Measurements from ENCODE around the gene S100A5. TPM values are rescaled to one million over a fixed set of nuclear protein-coding genes. Genes with fewer than 3 reads are reported as not detected.
"Not testable (repeated sequence)": the region's sequence is repeated elsewhere in the genome, so short reads cannot be mapped to it uniquely, and the experiment has no call there.

Gene S100A5, protein sequence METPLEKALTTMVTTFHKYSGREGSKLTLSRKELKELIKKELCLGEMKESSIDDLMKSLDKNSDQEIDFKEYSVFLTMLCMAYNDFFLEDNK
- not detected for total RNA-seq

DNA sequence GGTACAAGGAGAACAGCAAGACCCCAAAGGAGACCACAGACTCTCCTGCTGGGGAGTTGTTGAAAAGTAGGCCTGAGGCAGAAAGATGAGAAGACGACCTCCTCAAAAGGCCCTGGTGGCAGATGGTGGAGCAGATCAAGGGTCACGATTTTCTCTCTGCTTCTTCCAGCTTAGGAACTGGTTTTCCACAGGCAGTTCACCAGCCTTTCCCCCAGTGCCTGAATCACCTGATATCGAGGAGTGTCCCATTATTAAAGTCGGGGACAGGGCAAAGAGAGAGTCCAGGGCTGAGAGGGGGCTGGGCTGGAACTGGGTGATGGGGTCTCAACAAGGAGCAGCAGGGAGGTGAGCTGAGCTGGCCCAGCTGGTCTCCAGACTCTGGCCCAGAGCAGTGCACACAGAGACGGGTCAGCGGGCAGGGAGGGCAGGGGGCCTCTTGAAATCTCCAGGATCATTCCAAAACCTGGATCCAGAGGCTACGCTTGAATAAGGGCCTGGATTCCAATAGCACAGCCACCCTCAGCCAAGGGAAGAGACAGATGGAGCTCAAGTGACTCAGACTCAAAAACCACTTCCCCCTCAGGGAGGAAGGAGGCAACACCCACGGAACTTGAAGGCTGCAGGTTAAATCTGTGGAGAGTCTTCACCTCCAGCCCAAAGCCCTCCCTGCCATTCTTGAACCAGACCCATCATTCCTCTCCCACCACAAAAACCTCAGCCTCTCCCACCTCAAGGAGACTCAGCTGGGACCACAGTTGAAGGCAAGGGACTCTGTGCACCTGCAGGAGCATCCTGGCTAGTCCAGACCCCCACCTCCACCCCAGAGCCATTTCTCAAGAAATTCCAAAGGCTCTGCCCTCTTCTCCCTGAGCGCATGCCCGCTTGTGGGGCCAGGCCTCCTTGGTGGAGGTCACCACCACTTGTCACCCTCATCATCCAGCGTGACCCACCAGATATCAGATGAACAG is at the start of gene S100A5:
Gene S100A5, minus strand, starts transcription at position 541 of the 968 bp plus-strand sequence. CDS start 743 bp downstream, outside the sequence.
- no peak for ATAC-seq
- no peaks in the 10 kb centered on the region for H3K27me3 ChIP-seq
- TF ChIP-seq POLR2AphosphoS5 (IDR thresholded peaks at IDR 0.05): no peak
- TF ChIP-seq, protein P1, sequence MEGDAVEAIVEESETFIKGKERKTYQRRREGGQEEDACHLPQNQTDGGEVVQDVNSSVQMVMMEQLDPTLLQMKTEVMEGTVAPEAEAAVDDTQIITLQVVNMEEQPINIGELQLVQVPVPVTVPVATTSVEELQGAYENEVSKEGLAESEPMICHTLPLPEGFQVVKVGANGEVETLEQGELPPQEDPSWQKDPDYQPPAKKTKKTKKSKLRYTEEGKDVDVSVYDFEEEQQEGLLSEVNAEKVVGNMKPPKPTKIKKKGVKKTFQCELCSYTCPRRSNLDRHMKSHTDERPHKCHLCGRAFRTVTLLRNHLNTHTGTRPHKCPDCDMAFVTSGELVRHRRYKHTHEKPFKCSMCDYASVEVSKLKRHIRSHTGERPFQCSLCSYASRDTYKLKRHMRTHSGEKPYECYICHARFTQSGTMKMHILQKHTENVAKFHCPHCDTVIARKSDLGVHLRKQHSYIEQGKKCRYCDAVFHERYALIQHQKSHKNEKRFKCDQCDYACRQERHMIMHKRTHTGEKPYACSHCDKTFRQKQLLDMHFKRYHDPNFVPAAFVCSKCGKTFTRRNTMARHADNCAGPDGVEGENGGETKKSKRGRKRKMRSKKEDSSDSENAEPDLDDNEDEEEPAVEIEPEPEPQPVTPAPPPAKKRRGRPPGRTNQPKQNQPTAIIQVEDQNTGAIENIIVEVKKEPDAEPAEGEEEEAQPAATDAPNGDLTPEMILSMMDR (IDR thresholded peaks at IDR 0.05): no peak
- TF ChIP-seq EP300 (IDR thresholded peaks at IDR 0.05): no peak
- no peak for TF ChIP-seq POLR2A (IDR thresholded peaks at IDR 0.05)
- H3K9me3 ChIP-seq: no peaks in the 10 kb centered on the region
- H3K27ac ChIP-seq: peak within 1 kb of the TSS in 3 of 4 donors; percentile 48 to 90 (median 82)
- no peaks in the 10 kb centered on the region for H3K36me3 ChIP-seq
- no peak within 1 kb of the TSS for H3K4me3 ChIP-seq
- peaks cover 5 to 55% (median 34%) of the 10 kb centered on the region in 3 donors for H3K4me1 ChIP-seq
- 80 to 88% methylated on average over 1 to 4 of the region's 11 CpGs for WGBS, 2 donors (ENCODE audit: low coverage in 1 of 2)

- Histone ChIP-seq H3K27me3 (no peaks in the 10 kb centered on the region), H3K4me1 (no peaks in the 10 kb centered on the region), H3K36me3 (no peaks in the 10 kb centered on the region), H3K9me3 (no peaks in the 10 kb centered on the region), H3K4me3 (no peak overlapping the region), H3K27ac (no peak overlapping the region)
- TF ChIP-seq EP300 (IDR thresholded peaks at IDR 0.05) (no peak), POLR2AphosphoS5 (IDR thresholded peaks at IDR 0.05) (no peak), POLR2A (IDR thresholded peaks at IDR 0.05) (no peak)
- TF ChIP-seq, protein P1 (IDR thresholded peaks at IDR 0.05): no peak
- WGBS, 2 donors (ENCODE audit: low coverage in 1 of 2): 80 to 86% methylated on average over 2 of the region's 2 CpGs
- no peak for ATAC-seq
These were observed 47.7 kb upstream of the S100A5 start for GRCh38 chr1:153588482-153588881.

DNA sequence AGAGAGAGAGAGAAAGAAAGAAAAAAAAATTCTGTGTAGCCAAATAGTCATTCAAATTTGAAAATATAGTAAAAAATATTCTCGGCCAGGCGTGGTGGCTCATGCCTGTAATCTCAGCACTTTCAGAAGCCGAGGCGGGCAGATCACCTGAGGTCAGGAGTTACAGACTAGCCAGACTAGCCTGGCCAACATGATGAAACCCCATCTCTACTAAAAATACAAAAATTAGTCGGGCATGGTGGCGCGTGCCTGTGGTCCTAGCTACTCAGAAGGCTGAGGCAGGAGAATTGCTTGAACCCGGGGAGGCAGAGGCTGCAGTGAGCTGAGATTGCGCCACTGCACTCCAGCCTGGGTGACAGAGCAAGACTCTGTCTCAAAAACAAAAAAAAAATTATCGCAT is 47.3 kb upstream of the S100A5 start:
- H3K27ac ChIP-seq, H3K36me3 ChIP-seq, ATAC-seq, H3K27me3 ChIP-seq, H3K4me1 ChIP-seq, H3K9me3 ChIP-seq, H3K4me3 ChIP-seq: not testable (repeated sequence)
- 86 to 89% methylated on average over 5 to 10 of the region's 10 CpGs for WGBS, 2 donors (ENCODE audit: low coverage in 1 of 2)

DNA sequence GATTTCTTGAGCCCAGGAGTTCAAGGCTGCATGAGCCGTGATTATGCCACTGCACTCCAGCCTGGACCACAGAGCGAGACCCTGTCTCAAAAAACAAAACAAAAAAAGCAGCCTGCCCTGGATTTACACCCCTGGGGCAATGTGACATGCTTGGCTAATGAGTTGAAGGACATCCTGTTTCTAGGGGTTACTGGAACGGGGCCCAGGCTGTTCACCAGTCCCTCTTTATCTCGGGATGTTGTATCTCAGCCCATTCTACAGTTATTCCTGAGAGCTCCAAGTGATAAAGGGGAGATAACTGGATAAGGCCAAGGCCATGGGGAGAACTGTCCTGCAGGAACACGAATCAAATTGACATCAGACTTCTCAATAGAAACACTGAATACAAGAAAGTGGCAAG is 46.6 kb upstream of the S100A5 start:
- no peaks in the 10 kb centered on the region for H3K4me1 ChIP-seq
- no peaks in the 10 kb centered on the region for H3K9me3 ChIP-seq
- H3K4me3 ChIP-seq: no peak overlapping the region
- no peak overlapping the region for H3K27ac ChIP-seq
- no peak for ATAC-seq
- H3K36me3 ChIP-seq: no peaks in the 10 kb centered on the region
- WGBS, 2 donors (ENCODE audit: low coverage in 1 of 2): 72 to 74% methylated on average over 4 to 5 of the region's 5 CpGs
- H3K27me3 ChIP-seq: no peaks in the 10 kb centered on the region
- TF ChIP-seq POLR2A (IDR thresholded peaks at IDR 0.05) (no peak), EP300 (IDR thresholded peaks at IDR 0.05) (no peak), POLR2AphosphoS5 (IDR thresholded peaks at IDR 0.05) (no peak)
- TF ChIP-seq, protein P1 (IDR thresholded peaks at IDR 0.05): no peak

GRCh38 chr1:153586347-153586746 is 45.6 kb upstream of the S100A5 start:
- 60 to 64% methylated on average over 1 of the region's 1 CpG for WGBS, 2 donors (ENCODE audit: low coverage in 1 of 2)

More at GRCh38 chr1:153586347-153586746, 45.6 kb upstream of the S100A5 start:
- H3K36me3 ChIP-seq: no peaks in the 10 kb centered on the region
- H3K4me1 ChIP-seq: no peaks in the 10 kb centered on the region
- no peak overlapping the region for H3K4me3 ChIP-seq
- ATAC-seq: no peak
- TF ChIP-seq POLR2AphosphoS5 (IDR thresholded peaks at IDR 0.05) (no peak), EP300 (IDR thresholded peaks at IDR 0.05) (no peak), POLR2A (IDR thresholded peaks at IDR 0.05) (no peak)
- TF ChIP-seq, protein P1 (IDR thresholded peaks at IDR 0.05): no peak
- H3K27me3 ChIP-seq: no peaks in the 10 kb centered on the region
- H3K27ac ChIP-seq: no peak overlapping the region
- H3K9me3 ChIP-seq: no peaks in the 10 kb centered on the region

Measured in gastroesophageal sphincter (tissue), 4 donors.